ENCODE data around the gene NKX2-2.

NKX2-2 gene

GRCh38 chr20:21507400-21508229, 6.2 kb downstream of the NKX2-2 start:
- peaks cover 31 to 68% (median 44%) of the 10 kb centered on the region in 10 experiments for H3K4me1 ChIP-seq
- H3K4me2 ChIP-seq = peak overlapping the region in 3 of 11 experiments; percentile 59 to 80 (median 79); a peak in 6 of 22 replicates
- H3K9me3 ChIP-seq (replicated peaks in 1 of 11) = peaks cover 8 to 43% (median 30%) of the 10 kb centered on the region in 11 experiments; a peak in 21 of 22 replicates
- peak in 2 of 11 experiments; percentile 16 to 20; a peak in 3 of 22 replicates for TF ChIP-seq Cebpa-rat (IDR thresholded peaks at IDR 0.05)
- H3K27ac ChIP-seq = no peak overlapping the region
- H3K9ac ChIP-seq = no peak overlapping the region
- no peaks in the 10 kb centered on the region for H3K36me3 ChIP-seq
- peaks cover 82 to 88% (median 86%) of the 10 kb centered on the region in 11 experiments for H3K27me3 ChIP-seq
- peak overlapping the region in 3 of 10 experiments; percentile 20 to 39 (median 29); a peak in 4 of 20 replicates for H3K4me3 ChIP-seq
- H4K20me1 ChIP-seq = peaks cover 0 to 72% (median 49%) of the 10 kb centered on the region in 11 experiments; a peak in 16 of 22 replicates

- peaks cover 0 to 56% (median 33%) of the 10 kb centered on the region in 11 experiments; a peak in 16 of 22 replicates for H4K20me1 ChIP-seq
- H3K27ac ChIP-seq = no peak overlapping the region
- no peaks in the 10 kb centered on the region for H3K36me3 ChIP-seq
- no peak overlapping the region for H3K9ac ChIP-seq
- peaks cover 0 to 33% (median 19%) of the 10 kb centered on the region in 11 experiments; a peak in 18 of 22 replicates for H3K9me3 ChIP-seq (replicated peaks in 1 of 11)
- peak overlapping the region in 9 of 10 experiments; percentile 9 to 48 (median 34); a peak in 13 of 20 replicates for H3K4me3 ChIP-seq
- H3K4me2 ChIP-seq = peak overlapping the region; percentile 2 to 80 (median 57); a peak in 21 of 22 replicates
- H3K27me3 ChIP-seq = peaks cover 65 to 72% (median 69%) of the 10 kb centered on the region in 11 experiments
- TF ChIP-seq Cebpa-rat (IDR thresholded peaks at IDR 0.05) = no peak
- peaks cover 31 to 56% (median 41%) of the 10 kb centered on the region in 10 experiments for H3K4me1 ChIP-seq
Observed at GRCh38 chr20:21505810-21506530, 7.9 kb downstream of the NKX2-2 start.

- no peak overlapping the region; a peak in 1 of 22 replicates for H3K9ac ChIP-seq
- TF ChIP-seq Cebpa-rat (IDR thresholded peaks at IDR 0.05) = no peak
- peaks cover 0 to 33% (median 19%) of the 10 kb centered on the region in 11 experiments; a peak in 18 of 22 replicates for H3K9me3 ChIP-seq (replicated peaks in 1 of 11)
- peak overlapping the region; percentile 2 to 80 (median 57); a peak in 21 of 22 replicates for H3K4me2 ChIP-seq
- no peaks in the 10 kb centered on the region for H3K36me3 ChIP-seq
- peaks cover 58 to 65% (median 63%) of the 10 kb centered on the region in 11 experiments for H3K27me3 ChIP-seq
- peak overlapping the region in 9 of 10 experiments; percentile 9 to 48 (median 34); a peak in 8 of 20 replicates for H3K4me3 ChIP-seq
- peaks cover 0 to 51% (median 27%) of the 10 kb centered on the region in 11 experiments; a peak in 16 of 22 replicates for H4K20me1 ChIP-seq
- no peak overlapping the region for H3K27ac ChIP-seq
- H3K4me1 ChIP-seq = peaks cover 30 to 53% (median 36%) of the 10 kb centered on the region in 10 experiments
Observed at GRCh38 chr20:21505161-21505809, 8.6 kb downstream of the NKX2-2 start.

- TF ChIP-seq Cebpa-rat (IDR thresholded peaks at IDR 0.05) = no peak
- peaks cover 21 to 43% (median 27%) of the 10 kb centered on the region in 10 experiments for H3K4me1 ChIP-seq
- peak overlapping the region in 1 of 11 experiments; percentile 54; a peak in 1 of 22 replicates for H3K4me2 ChIP-seq
- no peak overlapping the region for H3K9ac ChIP-seq
- H3K27me3 ChIP-seq = peaks cover 49 to 55% (median 53%) of the 10 kb centered on the region in 11 experiments
- peaks cover 0 to 41% (median 18%) of the 10 kb centered on the region in 11 experiments; a peak in 15 of 22 replicates for H4K20me1 ChIP-seq
- no peaks in the 10 kb centered on the region for H3K36me3 ChIP-seq
- no peak overlapping the region for H3K27ac ChIP-seq
- no peak overlapping the region for H3K4me3 ChIP-seq
- H3K9me3 ChIP-seq (replicated peaks in 1 of 11) = peaks cover 0 to 33% (median 19%) of the 10 kb centered on the region in 11 experiments; a peak in 18 of 22 replicates
Observed at GRCh38 chr20:21504323-21504722, 9.5 kb downstream of the NKX2-2 start.

DNA sequence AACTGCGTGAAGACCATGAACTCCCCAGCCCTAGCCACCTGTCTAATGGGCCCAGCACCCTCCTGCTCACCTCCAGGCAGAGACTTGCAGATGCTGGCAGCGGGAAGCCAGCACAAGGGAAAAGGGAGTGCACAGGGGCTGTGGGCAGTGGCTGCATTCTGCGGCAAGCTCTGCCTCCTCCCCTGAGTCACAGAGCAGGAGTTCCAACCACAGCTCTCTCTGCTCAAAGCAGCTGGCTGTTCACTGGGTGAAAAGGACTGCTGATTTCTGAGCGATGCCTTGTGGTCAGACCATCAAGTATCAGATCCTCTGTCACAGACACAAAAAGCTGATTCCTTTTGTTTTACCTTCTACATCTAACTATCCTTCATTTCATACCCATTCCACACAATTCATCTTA, 10.5 kb downstream of the NKX2-2 start:
- Histone ChIP-seq H3K27me3 (peaks cover 39 to 45% (median 43%) of the 10 kb centered on the region in 11 experiments), H3K4me3 (no peak overlapping the region), H3K4me1 (peaks cover 19 to 39% (median 26%) of the 10 kb centered on the region in 10 experiments), H3K9me3 (replicated peaks in 1 of 11) (peaks cover 0 to 27% (median 19%) of the 10 kb centered on the region in 11 experiments; a peak in 18 of 22 replicates), H4K20me1 (peaks cover 0 to 35% (median 15%) of the 10 kb centered on the region in 11 experiments; a peak in 13 of 22 replicates), H3K9ac (no peak overlapping the region), H3K27ac (no peak overlapping the region), H3K4me2 (peak overlapping the region; percentile 23 to 68 (median 48); a peak in 20 of 22 replicates), H3K36me3 (no peaks in the 10 kb centered on the region)
- no peak for TF ChIP-seq Cebpa-rat (IDR thresholded peaks at IDR 0.05)

- H3K36me3 ChIP-seq = no peaks in the 10 kb centered on the region
- peaks cover 0 to 16% (median 8%) of the 10 kb centered on the region in 11 experiments; a peak in 13 of 22 replicates for H4K20me1 ChIP-seq
- no peak overlapping the region for H3K9ac ChIP-seq
- no peak overlapping the region for H3K4me2 ChIP-seq
- H3K27me3 ChIP-seq = peaks cover 17 to 24% (median 22%) of the 10 kb centered on the region in 11 experiments
- TF ChIP-seq Cebpa-rat (IDR thresholded peaks at IDR 0.05) = no peak
- H3K4me3 ChIP-seq = no peak overlapping the region
- peaks cover 0 to 6% (median 5%) of the 10 kb centered on the region in 11 experiments; a peak in 14 of 22 replicates for H3K9me3 ChIP-seq (replicated peaks in 1 of 11)
- no peak overlapping the region for H3K27ac ChIP-seq
- peaks cover 19 to 25% (median 22%) of the 10 kb centered on the region in 10 experiments for H3K4me1 ChIP-seq
Observed at GRCh38 chr20:21501184-21501583, 12.7 kb downstream of the NKX2-2 start.

- Histone ChIP-seq H3K27ac (no peak overlapping the region), H3K9me3 (replicated peaks in 1 of 11) (peaks cover 0 to under 1% (median 0%) of the 10 kb centered on the region in 11 experiments; a peak in 2 of 22 replicates), H3K4me2 (no peak overlapping the region), H3K4me3 (no peak overlapping the region), H3K27me3 (peaks cover 12 to 18% (median 16%) of the 10 kb centered on the region in 11 experiments), H3K9ac (no peak overlapping the region), H4K20me1 (peaks cover 0 to 10% (median 3%) of the 10 kb centered on the region in 11 experiments; a peak in 10 of 22 replicates), H3K36me3 (no peaks in the 10 kb centered on the region), H3K4me1 (peaks cover 13 to 20% (median 16%) of the 10 kb centered on the region in 10 experiments)
- TF ChIP-seq Cebpa-rat (IDR thresholded peaks at IDR 0.05) = no peak
Observed at GRCh38 chr20:21500599-21500998, 13.3 kb downstream of the NKX2-2 start.

DNA sequence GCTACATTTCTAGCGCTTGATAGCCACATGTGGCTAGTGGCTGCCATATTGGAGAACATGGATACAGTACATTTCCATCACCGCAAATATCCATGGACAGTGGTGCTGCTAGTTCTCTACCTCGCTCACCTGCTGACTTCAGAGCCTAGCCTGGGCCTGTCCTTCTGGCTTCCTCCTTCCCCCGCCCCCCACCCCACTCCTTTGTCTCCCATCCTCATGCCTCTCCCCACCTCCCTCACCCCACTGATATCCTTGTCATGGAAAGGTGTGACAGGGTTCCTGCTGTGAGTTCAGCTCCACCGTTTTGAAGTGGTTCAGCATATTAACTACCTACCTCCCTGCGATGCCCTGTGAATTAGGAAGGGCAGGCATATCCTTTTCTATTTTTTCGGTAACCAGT, 14.2 kb downstream of the NKX2-2 start:
- Histone ChIP-seq H3K9ac (no peak overlapping the region), H3K4me3 (no peak overlapping the region), H4K20me1 (peaks cover 0 to 6% (median 0%) of the 10 kb centered on the region in 11 experiments; a peak in 3 of 22 replicates), H3K4me2 (no peak overlapping the region), H3K36me3 (no peaks in the 10 kb centered on the region), H3K4me1 (peaks cover 10 to 16% (median 14%) of the 10 kb centered on the region in 10 experiments), H3K27me3 (peaks cover 2 to 8% (median 6%) of the 10 kb centered on the region in 11 experiments; a peak in 21 of 22 replicates), H3K9me3 (replicated peaks in 1 of 11) (no peaks in the 10 kb centered on the region), H3K27ac (no peak overlapping the region)
- TF ChIP-seq Cebpa-rat (IDR thresholded peaks at IDR 0.05) = no peak

Measured in BLaER1 treated with 17β-estradiol and CSF1 and Interleukin-3, amounts not matched to agents 10 nM and 100 nM (cell line).